ENCODE data around the gene RESP18. TPM values are rescaled to one million over a fixed set of nuclear protein-coding genes. Genes with fewer than 3 reads are reported as not detected.
"Not testable (repeated sequence)": the region's sequence is repeated elsewhere in the genome, so short reads cannot be mapped to it uniquely, and the experiment has no call there.

Gene RESP18
- polyA plus RNA-seq, 4 donors: not detected

DNA sequence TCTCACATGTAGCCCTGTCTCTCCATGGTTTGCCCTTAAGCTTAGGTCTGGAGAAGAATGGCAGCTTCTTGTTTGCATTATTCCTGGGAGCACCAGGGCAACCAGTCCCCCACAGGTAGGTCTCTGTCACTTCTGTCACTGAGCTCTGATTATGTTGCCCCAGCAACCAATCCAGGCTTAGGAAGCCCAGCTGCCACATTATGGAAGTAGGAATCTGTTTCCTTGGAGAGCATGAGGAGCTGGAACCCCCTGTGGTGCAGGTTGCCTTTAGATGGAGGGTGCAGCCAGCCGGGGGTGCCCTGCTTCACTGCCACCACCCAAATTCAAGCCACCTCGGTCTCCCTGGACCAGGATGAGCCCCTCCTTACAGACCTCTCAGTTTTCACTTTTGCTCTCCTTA, 4.8 kb downstream of the RESP18 start:
- DNase-seq (ENCODE audit: low read depth in 4 of 4, low spot score in 2 of 4): no peak

- no peak for DNase-seq (ENCODE audit: low read depth in 4 of 4, low spot score in 2 of 4)
These were observed 6.8 kb downstream of the RESP18 start for GRCh38 chr2:219325657-219326315.

DNA sequence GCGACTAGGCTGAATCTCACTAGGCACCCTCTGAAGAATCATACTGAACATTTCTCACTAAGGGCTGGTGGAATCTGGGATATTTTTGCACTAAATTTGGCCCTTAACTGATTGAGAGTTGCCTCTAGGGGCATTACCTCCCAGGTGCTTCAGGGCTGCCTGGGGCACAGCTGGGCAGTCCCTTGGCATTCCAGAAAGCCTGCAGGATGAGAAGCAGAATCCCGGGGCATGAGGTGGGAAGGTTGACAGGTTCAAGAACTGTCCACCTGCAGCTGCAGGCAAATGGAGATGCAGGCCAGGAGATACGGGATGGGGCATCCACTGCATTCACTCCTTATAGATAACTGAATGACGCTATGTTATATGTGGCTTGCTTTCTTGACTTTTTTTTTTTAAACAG, 7.4 kb downstream of the RESP18 start:
- DNase-seq (ENCODE audit: low read depth in 4 of 4, low spot score in 2 of 4): no peak

DNA sequence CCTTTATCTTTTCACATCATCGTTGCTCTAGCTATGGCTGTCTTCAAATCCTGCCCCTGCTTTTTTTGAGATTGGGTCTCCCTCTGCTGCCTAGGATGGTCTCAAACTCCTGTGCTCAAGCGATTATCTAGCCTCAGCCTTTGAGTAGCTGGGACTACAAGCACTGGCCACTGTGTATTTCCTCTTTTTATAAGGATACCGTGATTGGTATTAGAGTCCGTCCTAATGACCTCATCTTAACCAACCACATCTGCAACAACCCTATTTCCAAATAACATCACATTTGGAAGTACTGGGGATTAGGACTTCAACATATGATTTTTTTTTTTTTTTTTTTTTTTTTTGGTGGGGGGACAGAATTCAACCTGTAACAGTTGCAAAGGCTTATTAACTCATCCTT, 9.1 kb downstream of the RESP18 start:
- no peak for DNase-seq (ENCODE audit: low read depth in 4 of 4, low spot score in 2 of 4)

DNA sequence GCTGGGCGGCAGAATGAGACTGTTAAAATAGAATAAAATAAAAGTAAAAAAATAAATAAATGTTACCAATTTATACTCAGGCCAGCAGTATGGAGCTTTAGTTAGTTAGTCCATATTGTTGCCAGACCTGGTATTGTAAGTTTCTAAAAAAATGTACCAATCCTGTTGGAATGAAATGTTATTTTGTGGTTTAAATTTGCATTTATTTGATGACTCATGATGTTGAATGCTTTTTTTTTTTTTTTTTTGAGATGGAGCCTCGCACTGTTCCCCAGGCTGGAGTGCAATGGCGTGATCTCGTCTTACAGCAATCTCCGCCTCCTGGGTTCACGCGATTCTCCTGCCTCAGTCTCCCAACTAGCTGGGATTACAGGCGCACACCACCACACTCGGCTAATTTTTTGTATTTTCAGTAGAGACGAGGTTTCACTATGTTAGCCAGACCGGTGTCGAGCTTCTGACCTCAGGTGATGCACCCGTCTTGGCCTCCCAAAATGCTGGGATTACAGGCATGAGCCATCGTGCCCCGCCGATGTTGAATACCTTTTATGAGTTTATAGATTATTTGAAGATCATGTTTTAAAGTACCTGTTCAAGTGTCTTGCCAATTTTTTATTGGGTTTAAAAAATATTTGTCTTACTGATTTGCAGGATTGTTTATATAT, 17.6 kb downstream of the RESP18 start:
- no peak for DNase-seq (ENCODE audit: low read depth in 4 of 4, low spot score in 2 of 4)

- not testable (repeated sequence) for DNase-seq (ENCODE audit: low read depth in 4 of 4, low spot score in 2 of 4)
These were observed 19.8 kb downstream of the RESP18 start for GRCh38 chr2:219312683-219313263.

- DNase-seq (ENCODE audit: low read depth in 4 of 4, low spot score in 2 of 4): no peak
These were observed 23.3 kb downstream of the RESP18 start, which contains the start of gene PTPRN for GRCh38 chr2:219309278-219309677. Gene PTPRN, minus strand, starts transcription at chr2:219309401. Its CDS starts 69 bp downstream, at chr2:219309332.

GRCh38 chr2:219308142-219309101, 24.1 kb downstream of the RESP18 start:
- DNase-seq (ENCODE audit: low read depth in 4 of 4, low spot score in 2 of 4): peak in 3 of 4 donors; percentile 45 to 69 (median 58)

GRCh38 chr2:219306047-219306446, 26.5 kb downstream of the RESP18 start:
- DNase-seq (ENCODE audit: low read depth in 4 of 4, low spot score in 2 of 4): no peak

GRCh38 chr2:219304223-219304622, 28.3 kb downstream of the RESP18 start:
- no peak for DNase-seq (ENCODE audit: low read depth in 4 of 4, low spot score in 2 of 4)

GRCh38 chr2:219302412-219302968, 30.1 kb downstream of the RESP18 start:
- DNase-seq (ENCODE audit: low read depth in 4 of 4, low spot score in 2 of 4): no peak

GRCh38 chr2:219300022-219300421, 32.5 kb downstream of the RESP18 start:
- no peak for DNase-seq (ENCODE audit: low read depth in 4 of 4, low spot score in 2 of 4)

- DNase-seq (ENCODE audit: low read depth in 4 of 4, low spot score in 2 of 4): no peak
These were observed 33.2 kb downstream of the RESP18 start for GRCh38 chr2:219299372-219299760.

GRCh38 chr2:219298759-219299371, 33.7 kb downstream of the RESP18 start:
- DNase-seq (ENCODE audit: low read depth in 4 of 4, low spot score in 2 of 4): peak in 1 of 4 donors; percentile 67

DNA sequence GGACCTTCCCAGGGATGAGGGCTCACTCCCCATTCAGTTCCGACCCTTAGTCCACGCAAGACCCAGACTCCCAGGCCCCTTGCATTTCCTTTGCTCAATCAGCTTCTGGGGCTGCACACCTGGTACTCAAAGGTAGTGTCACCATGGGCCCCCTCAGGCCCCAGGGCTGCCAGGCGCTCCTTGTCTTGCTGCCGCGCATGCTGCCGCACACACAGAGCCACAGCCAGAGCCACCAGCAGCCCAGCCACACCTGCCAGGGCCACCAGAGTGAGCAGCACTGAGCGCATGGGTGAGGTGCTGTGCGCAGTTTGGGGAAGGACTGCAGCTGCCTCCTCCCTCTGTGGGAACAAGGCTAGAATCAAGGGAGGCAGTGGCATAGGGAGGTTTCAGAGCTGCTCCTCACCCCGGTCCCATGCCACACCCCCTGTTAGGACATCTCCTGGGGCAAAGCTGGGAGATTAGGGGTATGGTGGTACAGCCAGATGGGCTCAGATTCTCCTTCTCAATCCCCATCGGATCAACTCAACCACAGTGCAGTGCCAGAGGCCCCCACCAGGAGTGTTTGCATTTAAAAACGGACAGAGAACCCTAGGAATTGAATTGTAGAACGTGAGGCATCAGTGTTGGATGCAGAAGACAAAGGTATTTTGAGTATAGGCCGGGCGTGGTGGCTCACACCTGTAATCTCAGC, 34.6 kb downstream of the RESP18 start:
- DNase-seq (ENCODE audit: low read depth in 4 of 4, low spot score in 2 of 4): no peak

- no peak for DNase-seq (ENCODE audit: low read depth in 4 of 4, low spot score in 2 of 4)
These were observed 35.7 kb downstream of the RESP18 start for GRCh38 chr2:219296631-219297391.

DNA sequence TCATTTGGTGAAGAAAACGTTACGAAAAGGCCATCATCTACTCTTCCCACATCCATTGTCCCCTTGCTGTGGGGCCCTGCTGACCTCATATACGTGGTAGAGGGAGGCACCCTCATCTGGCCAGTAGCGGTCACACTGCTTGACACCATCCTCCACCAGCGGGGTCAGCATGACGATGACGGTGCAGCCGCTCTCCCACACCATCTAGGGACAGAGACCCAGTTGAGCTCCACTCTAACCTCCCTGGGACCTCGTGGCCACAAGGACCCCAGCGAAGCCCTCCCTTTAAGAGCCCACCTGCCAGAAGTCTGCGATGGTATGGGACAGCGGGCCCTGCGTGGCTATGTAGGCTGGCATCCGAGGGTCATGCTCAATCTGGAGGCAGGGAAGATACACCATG, 36.4 kb downstream of the RESP18 start:
- no peak for DNase-seq (ENCODE audit: low read depth in 4 of 4, low spot score in 2 of 4)

Data from left renal cortex interstitium (tissue), 4 donors.